ENCODE measurements around the gene PFDN5.

DNA sequence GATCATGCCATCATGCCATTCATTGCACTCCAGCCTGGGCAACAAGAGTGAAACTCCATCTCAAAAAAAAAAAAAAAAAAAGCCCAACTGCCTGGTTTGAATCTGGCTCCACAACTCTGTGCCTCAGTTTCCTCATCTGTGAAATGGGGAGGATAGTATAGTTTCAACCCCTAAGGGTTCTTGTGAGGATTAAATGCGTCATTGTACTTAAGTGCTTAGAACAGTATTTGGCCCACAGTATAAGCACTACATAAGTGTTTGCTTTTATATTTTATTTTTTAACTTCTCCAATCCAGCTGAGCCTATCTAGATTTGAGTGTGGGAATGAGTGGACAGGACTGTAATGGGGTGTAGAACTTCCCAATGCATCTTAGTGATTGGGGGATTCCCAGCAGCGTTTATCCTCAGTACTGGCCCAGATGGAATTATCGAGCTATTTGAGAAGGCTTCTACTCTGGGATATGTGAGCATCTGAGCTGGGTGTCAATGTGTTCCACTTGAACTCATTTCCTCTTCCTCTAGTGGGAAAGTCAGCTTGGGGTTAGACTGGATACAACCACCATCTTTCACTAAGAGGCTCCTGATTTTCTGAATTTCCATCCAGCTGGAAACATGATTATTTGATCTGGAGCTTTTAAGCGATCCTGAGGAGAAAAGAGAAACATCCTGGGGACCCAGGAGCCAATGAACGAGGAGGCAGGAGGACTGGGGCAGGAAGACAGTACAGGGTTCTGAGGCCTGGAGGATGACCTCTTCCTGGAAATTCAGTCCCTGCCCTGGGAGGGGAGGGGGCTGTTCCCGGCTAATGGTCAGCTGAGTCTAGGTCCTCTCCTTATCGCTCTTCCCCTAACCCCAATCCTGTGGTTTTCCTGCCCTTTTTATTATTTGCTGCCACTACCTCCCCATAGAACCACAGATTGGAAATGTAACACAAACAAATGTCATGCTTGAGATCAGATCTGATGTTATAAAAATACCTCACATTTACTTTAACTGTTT is 36.5 kb upstream of the PFDN5 start:
- TF ChIP-seq CTCF (conservative IDR thresholded peaks at IDR 0.05) (no peak), EZH2 (IDR thresholded peaks at IDR 0.05; ENCODE audit: low read depth) (no peak)
